Common myeloid progenitor, CD34-positive (primary cell): ENCODE measurements around the gene ZDHHC20.

ENCODE experiments used
- CTCF ChIA-PET: fragments of 350-600 bp; sonication (Branson Sonifier 250); formaldehyde crosslinking; loops from one replicate; lab custom pipeline; 2021; ENCODE audit warnings: antibody characterized with exemption; lab: Charles Lee
- POLR2A ChIA-PET: fragments of 350-600 bp; sonication (Branson Sonifier 250); formaldehyde crosslinking; loops from one replicate; lab custom pipeline; 2021; ENCODE audit warnings: antibody characterized with exemption; lab: Charles Lee
- DNase-seq, 3 donors: peaks; one replicate each; pipeline versions ENCODE4 v3.0.0 to v3.0.0-alpha.2; 2013
- H3K27ac ChIP-seq, 2 experiments: 1 replicate in 1 of 2; 2 replicates in 1 of 2; pipeline ENCODE4 v1.7.0; 2013; ENCODE audit warnings: inconsistent platforms in 2 of 2, low read length in 2 of 2, mild to moderate bottlenecking in 2 of 2, low read depth in 1 of 2, moderate library complexity in 1 of 2; ENCODE audit not compliant: severe bottlenecking in 2 of 2, insufficient read depth in 1 of 2, poor library complexity in 1 of 2
- H3K27me3 ChIP-seq, 5 experiments: replicated peaks in 2 of 5; 1 replicate in 3 of 5; 2 replicates in 2 of 5; pipeline versions ENCODE4 v1.6.1 to v1.7.0; 2013; ENCODE audit warnings: low read length in 4 of 5, mild to moderate bottlenecking in 2 of 5, moderate library complexity in 2 of 5, inconsistent platforms in 1 of 5; ENCODE audit not compliant: insufficient read depth in 5 of 5, control insufficient read depth in 4 of 5
- H3K36me3 ChIP-seq, 4 experiments: 1 replicate in 2 of 4; 2 replicates in 2 of 4; pipeline versions ENCODE4 v1.6.1 to v1.7.0; 2013; ENCODE audit warnings: low read length in 3 of 4, control low read depth in 1 of 4, mild to moderate bottlenecking in 1 of 4; ENCODE audit not compliant: control insufficient read depth in 4 of 4, insufficient read depth in 4 of 4
- H3K4me1 ChIP-seq, 4 experiments: 1 replicate in 3 of 4; 2 replicates in 1 of 4; pipeline versions ENCODE4 v1.6.1 to v1.7.1; 2013; ENCODE audit warnings: low read length in 3 of 4, mild to moderate bottlenecking in 3 of 4, control low read depth in 1 of 4, inconsistent platforms in 1 of 4, moderate library complexity in 1 of 4; ENCODE audit not compliant: control insufficient read depth in 4 of 4, insufficient read depth in 4 of 4; ENCODE audit errors: control extremely low read depth in 1 of 4
- H3K4me3 ChIP-seq, 7 experiments: 1 replicate in 4 of 7; 2 replicates in 3 of 7; pipeline versions ENCODE4 v1.5.1 to v1.7.0; 2013; ENCODE audit warnings: mild to moderate bottlenecking in 7 of 7, low read length in 6 of 7, moderate library complexity in 6 of 7, inconsistent platforms in 2 of 7, low read depth in 2 of 7, control low read depth in 1 of 7; ENCODE audit not compliant: insufficient read depth in 4 of 7, control insufficient read depth in 1 of 7; ENCODE audit errors: extremely low read depth in 1 of 7
- H3K9me3 ChIP-seq, 5 experiments: 1 replicate in 4 of 5; 2 replicates in 1 of 5; pipeline versions ENCODE4 v1.6.1 to v1.7.1; 2013; ENCODE audit warnings: low read length in 4 of 5, mild to moderate bottlenecking in 2 of 5, inconsistent platforms in 1 of 5, low read depth in 1 of 5, moderate library complexity in 1 of 5; ENCODE audit not compliant: control insufficient read depth in 4 of 5, insufficient read depth in 2 of 5; ENCODE audit errors: control extremely low read depth in 1 of 5
- WGBS: methylation state at CpG from one replicate; pipeline ENCODE4 v1.1.5; 2013; ENCODE audit not compliant: insufficient coverage; 5-methylcytosine and 5-hydroxymethylcytosine counted together

The ZDHHC20 gene

DNA sequence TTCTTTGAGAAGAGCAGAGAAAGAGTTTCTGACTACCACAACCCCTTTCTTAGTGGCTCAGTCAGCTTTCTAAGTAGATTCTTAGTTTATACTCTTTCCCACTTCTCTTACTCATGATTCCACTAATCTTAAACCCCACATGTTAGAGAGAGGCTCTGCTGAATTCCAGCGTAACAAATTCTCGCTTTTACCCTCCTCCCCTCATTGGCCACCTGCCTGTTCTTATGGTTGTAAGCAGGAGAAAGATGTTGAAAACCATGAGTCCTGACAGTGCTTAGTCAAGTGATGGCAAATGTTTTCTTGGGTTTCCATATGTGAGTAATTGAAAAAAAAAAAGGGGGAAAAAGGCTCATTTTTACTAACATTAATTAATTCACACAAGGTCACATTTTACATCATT lies 125.9 kb downstream of the ZDHHC20 start:
- H3K27ac ChIP-seq, result no peak overlapping the region
- peaks cover 0 to 3% (median 0%) of the 10 kb centered on the region in 4 experiments for H3K4me1 ChIP-seq
- no peaks in the 10 kb centered on the region for H3K27me3 ChIP-seq
- H3K36me3 ChIP-seq, result peaks cover 0 to 26% (median 10%) of the 10 kb centered on the region in 4 experiments
- WGBS, result no CpG with 5 or more reads among the region's 2 CpGs
- ChIA-PET POLR2A (no interaction called here), CTCF (no interaction called here)
- peaks cover 0 to 6% (median 0%) of the 10 kb centered on the region in 5 experiments for H3K9me3 ChIP-seq
- H3K4me3 ChIP-seq, result no peak overlapping the region
- no peak for DNase-seq

DNA sequence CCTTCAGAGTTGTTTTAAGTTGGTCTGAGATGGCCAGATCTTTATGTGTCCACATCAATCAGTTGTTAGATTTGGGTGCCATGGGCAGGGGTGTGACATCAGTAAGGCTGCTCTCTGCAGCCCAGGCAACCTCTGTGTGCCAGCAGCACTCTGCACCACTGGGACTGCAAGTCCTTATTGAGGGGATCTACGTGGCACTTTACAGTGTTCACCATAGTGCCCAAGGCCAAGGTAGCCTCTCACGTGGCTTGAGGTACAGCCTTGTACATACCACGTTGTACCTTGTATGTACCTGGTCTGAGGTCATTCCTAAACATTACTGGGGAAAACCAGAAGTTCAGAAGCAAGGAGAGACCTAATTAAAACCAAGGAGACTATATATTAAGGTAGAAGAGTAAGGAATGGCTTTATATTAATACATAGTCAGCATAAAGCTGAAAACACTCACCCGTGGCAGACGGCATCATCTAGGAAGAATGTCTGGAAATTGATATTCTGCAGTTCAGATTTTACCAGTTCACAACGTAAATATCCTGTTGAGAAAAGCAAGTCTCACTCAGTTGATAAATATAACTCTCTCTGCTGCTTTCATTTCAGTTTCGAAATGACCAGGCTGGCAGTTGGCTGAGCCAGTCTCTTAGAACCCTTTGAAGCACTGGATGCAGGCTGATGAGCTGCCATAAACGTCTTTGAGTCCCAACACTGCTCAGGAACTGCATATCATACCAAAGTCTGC lies 128.8 kb downstream of the ZDHHC20 start:
- Histone ChIP-seq H3K27me3 (no peaks in the 10 kb centered on the region), H3K9me3 (peaks cover 0 to under 1% (median 0%) of the 10 kb centered on the region in 5 experiments), H3K4me1 (peaks cover 0 to 4% (median 2%) of the 10 kb centered on the region in 4 experiments), H3K4me3 (no peak overlapping the region), H3K36me3 (peaks cover 0 to 40% (median 12%) of the 10 kb centered on the region in 4 experiments), H3K27ac (no peak overlapping the region)
- CTCF ChIA-PET, result no interaction called here
- DNase-seq, result no peak
- 94% methylated on average over 7 of the region's 8 CpGs for WGBS
- POLR2A ChIA-PET, result no interaction called here

DNA sequence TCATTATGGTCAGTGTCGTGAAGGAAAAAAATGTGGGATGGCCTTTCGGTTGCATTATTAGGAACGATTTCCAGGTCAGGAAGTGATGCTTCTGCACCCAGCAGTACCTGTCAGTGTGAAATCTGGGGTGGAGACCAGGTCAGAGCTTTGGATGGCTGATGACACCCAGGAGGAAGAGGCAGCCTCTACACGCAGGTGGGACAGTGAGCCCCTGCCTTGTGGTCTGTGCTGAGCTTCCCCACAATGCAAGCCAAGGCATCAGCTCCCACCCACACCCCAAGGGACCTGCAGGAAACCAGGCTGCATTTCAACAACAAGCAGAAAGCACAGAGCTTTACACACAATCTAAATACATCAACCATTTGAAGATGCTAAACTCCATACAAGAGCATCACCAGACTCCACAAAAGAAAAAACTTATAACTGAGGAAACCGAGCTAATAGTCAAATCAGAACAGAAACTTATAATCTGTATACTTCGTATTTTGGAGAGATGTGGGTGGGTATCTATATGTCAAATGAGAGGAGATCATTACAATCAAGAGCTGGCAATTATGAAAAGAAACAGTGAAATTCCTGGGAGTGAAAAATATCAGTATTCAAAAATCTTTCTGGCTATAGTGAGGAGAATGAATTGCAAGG lies 130.1 kb downstream of the ZDHHC20 start:
- 86% methylated on average over 4 of the region's 6 CpGs for WGBS
- Histone ChIP-seq H3K4me3 (no peak overlapping the region), H3K27me3 (no peaks in the 10 kb centered on the region), H3K36me3 (peaks cover 0 to 41% (median 12%) of the 10 kb centered on the region in 4 experiments), H3K9me3 (no peaks in the 10 kb centered on the region), H3K27ac (no peak overlapping the region), H3K4me1 (peaks cover 0 to 4% (median 2%) of the 10 kb centered on the region in 4 experiments)
- no peak for DNase-seq
- ChIA-PET CTCF (interaction anchor here (1.2 to 1.6 kb wide), 2 partner anchors 13 to 15 kb away, joined by 3 to 5 read pairs; no protein-coding TSS in a partner anchor), POLR2A (interaction anchor here (0.9 kb wide), 1 partner anchor 18 kb away, joined by 3 read pairs; no protein-coding TSS in a partner anchor)

DNA sequence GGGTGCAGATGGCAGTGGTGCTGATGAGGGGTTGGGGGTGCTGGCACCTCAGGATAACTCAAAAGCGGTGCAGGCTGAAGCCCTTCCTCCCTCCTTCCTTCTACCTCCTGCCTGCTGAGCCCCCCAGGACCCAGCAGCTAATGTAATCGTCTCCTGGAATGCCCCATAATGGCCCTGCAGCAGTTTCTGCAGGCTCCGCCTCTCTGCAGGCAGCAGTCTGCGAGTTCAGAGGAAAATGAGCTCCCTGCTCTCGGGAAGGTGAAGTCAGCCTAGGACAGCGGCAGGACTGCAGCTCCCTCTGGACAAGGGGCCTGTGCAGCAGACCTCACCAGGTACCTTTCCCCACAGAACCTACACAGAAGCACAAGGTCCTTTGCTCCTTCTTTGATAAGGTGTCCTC lies 130.9 kb downstream of the ZDHHC20 start:
- peaks cover 0 to 41% (median 12%) of the 10 kb centered on the region in 4 experiments for H3K36me3 ChIP-seq
- WGBS, result 86% methylated on average over 6 of the region's 6 CpGs
- no peak for DNase-seq
- POLR2A ChIA-PET, result no interaction called here
- H3K9me3 ChIP-seq, result no peaks in the 10 kb centered on the region
- CTCF ChIA-PET, result interaction anchor here (1.6 kb wide), 1 partner anchor 16 kb away, joined by 5 read pairs; no protein-coding TSS in a partner anchor
- H3K4me1 ChIP-seq, result peaks cover 0 to 4% (median 2%) of the 10 kb centered on the region in 4 experiments
- no peak overlapping the region for H3K27ac ChIP-seq
- H3K4me3 ChIP-seq, result no peak overlapping the region
- no peaks in the 10 kb centered on the region for H3K27me3 ChIP-seq

DNA sequence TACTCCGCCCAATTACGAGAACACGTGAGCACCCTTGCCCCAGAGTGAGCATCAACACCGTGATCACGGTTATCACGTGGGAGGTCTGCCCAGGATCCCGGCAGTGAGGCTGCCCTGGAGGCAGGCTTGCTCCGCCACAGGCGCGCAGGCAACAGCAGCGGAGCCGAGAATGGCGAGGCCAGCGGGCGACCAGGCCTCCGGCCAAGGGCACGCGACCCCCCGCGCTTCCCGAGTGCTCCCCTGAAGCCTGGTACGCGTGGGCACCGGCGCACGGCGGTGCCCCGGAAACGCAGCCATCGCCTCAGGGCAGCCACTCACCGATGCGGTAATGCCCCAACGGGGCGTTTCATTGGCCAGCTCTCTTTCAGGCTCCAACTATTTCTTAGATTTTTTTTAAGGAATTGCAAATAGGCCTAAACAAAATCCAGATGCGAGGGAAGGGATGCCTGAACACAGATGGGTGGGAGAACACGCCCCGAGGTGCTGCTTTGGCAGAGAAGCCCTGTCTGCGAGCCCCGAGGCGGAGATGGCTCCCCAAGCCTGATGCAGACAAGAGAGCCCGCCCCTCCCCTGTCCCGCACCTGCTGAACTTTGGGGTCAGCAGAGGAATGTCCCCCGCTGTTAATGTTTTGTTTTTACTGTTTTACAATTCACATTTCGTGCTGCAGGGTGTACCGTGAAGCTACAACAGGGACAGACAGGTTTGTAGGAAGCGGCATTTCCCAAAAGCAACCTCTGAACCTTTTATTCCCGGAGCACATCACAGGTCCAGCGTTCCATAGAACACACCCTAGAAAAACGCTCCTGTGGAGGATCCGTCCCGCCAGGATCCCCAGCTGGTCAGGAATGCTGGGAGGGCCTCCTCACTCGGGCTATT lies 132.7 kb downstream of the ZDHHC20 start:
- DNase-seq, result peak in 2 of 3 donors; percentile 12 to 32
- WGBS, result 51% methylated on average over 43 of the region's 52 CpGs
- H3K27me3 ChIP-seq, result no peaks in the 10 kb centered on the region

DNA sequence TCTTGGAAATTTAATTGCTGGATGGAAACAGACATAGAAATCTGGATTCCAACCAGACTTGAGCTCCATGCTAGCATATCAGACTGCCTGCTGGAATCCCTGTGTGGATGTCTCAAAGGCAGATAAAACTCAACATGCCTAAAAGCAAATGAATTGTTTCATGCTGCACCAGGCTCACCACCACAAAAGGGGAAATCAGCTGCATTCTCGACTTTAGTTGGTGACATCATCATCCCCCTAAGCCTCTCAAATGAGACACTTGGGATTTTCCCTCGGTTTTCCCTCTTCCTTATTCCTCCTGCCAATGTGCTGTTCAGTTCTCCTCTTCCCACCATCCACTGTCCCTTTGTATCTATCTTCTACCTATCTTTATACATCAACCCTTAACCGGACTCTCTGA lies 134.3 kb downstream of the ZDHHC20 start:
- Histone ChIP-seq H3K9me3 (peaks cover 0 to 4% (median 1%) of the 10 kb centered on the region in 5 experiments), H3K36me3 (peaks cover 0 to 40% (median 12%) of the 10 kb centered on the region in 4 experiments), H3K27me3 (no peaks in the 10 kb centered on the region), H3K4me1 (peaks cover 0 to 4% (median 0%) of the 10 kb centered on the region in 4 experiments), H3K27ac (no peak overlapping the region), H3K4me3 (no peak overlapping the region)
- DNase-seq, result no peak
- 84% methylated on average over 2 of the region's 3 CpGs for WGBS
- ChIA-PET POLR2A (no interaction called here), CTCF (no interaction called here)

More for the DNA sequence above, 132.7 kb downstream of the ZDHHC20 start:
- peaks cover 0 to 4% (median 0%) of the 10 kb centered on the region in 4 experiments for H3K4me1 ChIP-seq
- peak overlapping the region in 5 of 7 experiments; percentile 8 to 75 (median 53) for H3K4me3 ChIP-seq
- peaks cover 0 to 43% (median 12%) of the 10 kb centered on the region in 4 experiments for H3K36me3 ChIP-seq
- ChIA-PET POLR2A (interaction anchor here (0.8 kb wide), 1 partner anchor 73 kb away, joined by 3 read pairs; no protein-coding TSS in a partner anchor), CTCF (interaction anchor here (1.1 kb wide), 1 partner anchor 17 kb away, joined by 3 read pairs; no protein-coding TSS in a partner anchor)
- H3K9me3 ChIP-seq, result no peaks in the 10 kb centered on the region
- H3K27ac ChIP-seq, result no peak overlapping the region
